SK-N-SH treated with all-trans-retinoic acid at 6 μM for 48 hours (cell line): ENCODE results near the gene TAF10.

ENCODE experiments used
- ESRRG ChIP-seq: fragments of 250-450 bp; sonication (Bioruptor Pico); IDR thresholded peaks from 2 replicates; pipeline ENCODE4 v1.6.1; 2021; ENCODE audit warnings: mild to moderate bottlenecking
- ZFP3 ChIP-seq: fragments of 250-450 bp; sonication (Bioruptor Pico); IDR thresholded peaks from 2 replicates; pipeline ENCODE4 v1.5.0; 2020; ENCODE audit warnings: mild to moderate bottlenecking, moderate library complexity
- ZFP30 ChIP-seq: fragments of 450-650 bp; formaldehyde crosslinking; IDR thresholded peaks from 2 replicates; pipeline ENCODE4 v1.5.0; 2022; ENCODE audit warnings: mild to moderate bottlenecking, moderate library complexity
- ZNF565 ChIP-seq: fragments of 450-650 bp; formaldehyde crosslinking; conservative IDR thresholded peaks from 2 replicates; pipeline ENCODE4 v1.5.0; 2020; ENCODE audit warnings: low read depth, mild to moderate bottlenecking, moderate library complexity
- ZNF70 ChIP-seq: fragments of 450-650 bp; formaldehyde crosslinking; IDR thresholded peaks from 2 replicates; pipeline ENCODE4 v1.5.0; 2020; ENCODE audit warnings: mild to moderate bottlenecking, moderate library complexity

- no peak for TF ChIP-seq ZFP3 (CRISPR knock-in tag)
- no peak for TF ChIP-seq ZNF70 (CRISPR knock-in tag)
- no peak for TF ChIP-seq ZNF565
- no peak for TF ChIP-seq ZFP30
- TF ChIP-seq ESRRG (CRISPR knock-in tag) = no peak
Measured at GRCh38 chr11:6594142-6594768, 17.8 kb downstream of the TAF10 start.
